Transverse colon (tissue), 4 donors: ENCODE data around the gene ANKS1A. TPM values are rescaled to one million over a fixed set of nuclear protein-coding genes. Genes with fewer than 3 reads are reported as not detected.

Experiments used
- DNase-seq: peaks from one replicate; pipeline ENCODE4 v3.0.0-alpha.2; 2019
- H3K27ac ChIP-seq, 4 donors: fragments of 200-600 bp; sonication (generic); 2 replicates each; pipeline ENCODE4 v1.5.1; 2016 to 2018; ENCODE audit warnings: inconsistent platforms in 4 of 4
- H3K27me3 ChIP-seq: fragments of 200-600 bp; sonication (generic); 2 replicates; pipeline ENCODE4 v1.5.1; 2017; ENCODE audit warnings: inconsistent platforms
- H3K36me3 ChIP-seq, 4 donors: fragments of 200-600 bp; sonication (generic); 2 replicates each; pipeline ENCODE4 v1.5.1; 2017 to 2019; ENCODE audit warnings: inconsistent platforms in 4 of 4
- H3K4me1 ChIP-seq, 4 donors: fragments of 200-600 bp; sonication (generic); 2 replicates each; pipeline ENCODE4 v1.5.1; 2017 to 2020; ENCODE audit warnings: inconsistent platforms in 4 of 4
- H3K4me3 ChIP-seq, 4 donors: fragments of 200-600 bp; sonication (generic); 1 replicate in 1 of 4; 2 replicates in 3 of 4; pipeline versions ENCODE4 v1.5.1 to v1.6.1; 2017 to 2019; ENCODE audit warnings: inconsistent platforms in 4 of 4
- H3K9me3 ChIP-seq, 2 donors: fragments of 200-600 bp; sonication (generic); 2 replicates each; pipeline ENCODE4 v1.5.1; 2017 to 2019; ENCODE audit warnings: inconsistent platforms in 2 of 2
- CTCF ChIP-seq, 5 experiments: fragments of 200-600 bp in 3 of 5; fragments of 450-650 bp in 2 of 5; sonication (generic) in 3 of 5; IDR thresholded peaks; 1 replicate in 2 of 5; 2 replicates in 3 of 5; pipeline ENCODE4 v1.5.1; 2016 to 2017; ENCODE audit warnings: antibody characterized with exemption in 5 of 5, inconsistent platforms in 3 of 5, mild to moderate bottlenecking in 2 of 5, moderate library complexity in 1 of 5
- EP300 ChIP-seq: sonication (generic); formaldehyde crosslinking; IDR thresholded peaks from one replicate; pipeline ENCODE4 v1.6.1; 2017; ENCODE audit warnings: antibody characterized with exemption, low read depth
- POLR2A ChIP-seq: fragments of 450-650 bp; IDR thresholded peaks from one replicate; pipeline ENCODE4 v1.6.1; 2016; ENCODE audit warnings: antibody characterized with exemption, mild to moderate bottlenecking, moderate library complexity
- POLR2AphosphoS5 ChIP-seq, 3 donors: sonication (generic); formaldehyde crosslinking; IDR thresholded peaks; one replicate each; pipeline ENCODE4 v1.6.1; 2016; ENCODE audit warnings: antibody characterized with exemption in 3 of 3
- WGBS, 2 donors: methylation state at CpG; one replicate each; pipeline ENCODE4 v1.1.5; 2018; ENCODE audit warnings: low coverage in 1 of 2; 5-methylcytosine and 5-hydroxymethylcytosine counted together
- in situ Hi-C, 4 donors: fragments of 200-750 bp; cut with MboI; loops; one replicate each; pipeline versions ENCODE4 v1.15.0 to v1.15.1; 2017; ENCODE audit warnings: low sequenced_read_pairs in 3 of 4, low pct_ligation_motif_present in 1 of 4, low pct_unique_long_range_greater_than_20kb in 1 of 4
- intact Hi-C: fragments of 100-400 bp; cut with DNase I; formaldehyde crosslinking; loops from one replicate; pipeline ENCODE4 v1.15.1; 2023; ENCODE audit warnings: low total_unique reads
- total RNA-seq, 4 donors: library from RNA; depleted of rRNA; stranded (reverse); fragments of >200 nt; gene quantifications; one replicate each; pipeline ENCODE4 v1.1.0, GENCODE V29; 2016

The ANKS1A gene
- total RNA-seq, 4 donors from 2014 or later, result 37.5 to 44.0 (median 38.9) TPM

DNA sequence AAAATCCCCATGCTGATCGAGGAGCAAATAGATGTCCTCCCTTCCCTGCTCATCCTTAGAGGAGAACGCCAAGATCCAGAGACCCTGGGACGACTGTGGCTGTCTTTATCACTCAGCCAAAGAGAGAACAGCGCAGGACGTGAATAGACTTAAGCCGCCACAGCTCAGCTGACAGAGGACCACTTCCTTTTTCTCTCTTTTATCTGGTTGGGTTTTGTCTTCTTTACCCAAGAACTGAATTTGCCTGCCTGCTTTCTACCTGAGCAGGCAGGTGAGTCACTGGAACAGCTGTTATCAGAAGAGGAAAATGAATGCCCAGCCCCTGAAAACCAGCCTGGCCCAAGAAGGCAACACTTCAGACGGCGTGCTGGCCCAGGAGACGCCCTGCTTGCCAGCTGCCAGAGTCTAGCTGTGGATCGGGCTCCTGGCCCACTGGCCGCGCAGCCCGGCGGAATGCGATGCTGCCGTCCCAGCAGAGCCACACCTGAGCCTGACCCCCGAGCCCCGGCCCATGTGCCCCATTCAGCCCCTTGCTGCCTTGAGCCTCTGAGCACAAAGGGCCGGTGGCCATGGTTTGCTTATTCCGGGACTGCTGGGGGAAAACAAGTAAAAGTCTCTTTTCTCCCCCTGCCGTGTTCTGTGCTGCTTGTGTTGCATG is 169.9 kb downstream of the ANKS1A start:
- TF ChIP-seq POLR2AphosphoS5 (IDR thresholded peaks at IDR 0.05) (no peak), CTCF (IDR thresholded peaks at IDR 0.05) (no peak), EP300 (no peak), POLR2A (no peak)
- H3K36me3 ChIP-seq, result peaks cover 0 to 29% (median 11%) of the 10 kb centered on the region in 4 donors
- H3K4me1 ChIP-seq, result peaks cover 0 to 8% (median 0%) of the 10 kb centered on the region in 4 donors
- no peak overlapping the region for H3K4me3 ChIP-seq
- 73 to 86% methylated on average over 2 to 21 of the region's 21 CpGs for WGBS, 2 donors
- intact Hi-C loops, result no loop called here
- peak overlapping the region in 2 of 4 donors; percentile 28 to 41 for H3K27ac ChIP-seq
- H3K9me3 ChIP-seq, result no peaks in the 10 kb centered on the region
- H3K27me3 ChIP-seq, result no peaks in the 10 kb centered on the region
- DNase-seq, result no peak
- in situ Hi-C loops, result no loop called here

GRCh38 chr6:35059596-35060345 is 170.7 kb downstream of the ANKS1A start:
- TF ChIP-seq EP300 (no peak), CTCF (IDR thresholded peaks at IDR 0.05) (no peak), POLR2AphosphoS5 (IDR thresholded peaks at IDR 0.05) (no peak), POLR2A (no peak)
- H3K27ac ChIP-seq, result no peak overlapping the region
- intact Hi-C loops (no loop called here), in situ Hi-C loops (no loop called here)
- peaks cover 0 to 8% (median 1%) of the 10 kb centered on the region in 4 donors for H3K4me1 ChIP-seq
- 92 to 97% methylated on average over 6 to 21 of the region's 21 CpGs for WGBS, 2 donors
- H3K27me3 ChIP-seq, result no peaks in the 10 kb centered on the region
- H3K9me3 ChIP-seq, result no peaks in the 10 kb centered on the region
- no peak for DNase-seq
- peaks cover 0 to 29% (median 11%) of the 10 kb centered on the region in 4 donors for H3K36me3 ChIP-seq
- H3K4me3 ChIP-seq, result no peak overlapping the region

DNA sequence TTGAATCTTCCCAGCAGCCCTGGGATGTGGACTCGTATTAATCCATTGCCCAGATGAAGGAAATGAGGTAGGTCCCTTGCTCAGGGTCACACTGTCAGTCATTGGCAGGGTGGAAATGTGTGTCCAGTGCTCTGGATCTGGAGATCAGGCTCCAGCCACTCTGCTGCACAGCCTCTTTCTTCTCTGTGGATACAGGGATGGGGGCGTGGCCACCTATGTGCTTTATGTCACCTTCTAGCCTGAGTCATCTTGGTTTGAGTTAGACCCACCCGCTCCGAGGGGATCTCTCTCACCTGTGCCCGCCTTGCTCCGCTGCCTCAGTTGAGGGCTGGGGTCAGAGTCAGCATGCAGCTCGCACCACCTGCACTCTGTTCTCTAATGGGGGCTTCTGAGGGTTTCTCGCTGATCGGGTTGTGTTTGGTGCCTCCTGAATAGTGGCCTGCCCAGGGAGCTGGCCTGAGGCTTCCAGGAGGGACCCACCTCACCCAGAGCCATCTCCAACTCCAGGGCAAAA is 172.1 kb downstream of the ANKS1A start:
- intact Hi-C loops, result no loop called here
- H3K9me3 ChIP-seq, result no peaks in the 10 kb centered on the region
- no peak for DNase-seq

More for the DNA sequence above, 172.1 kb downstream of the ANKS1A start:
- Histone ChIP-seq H3K36me3 (peaks cover 0 to 29% (median 11%) of the 10 kb centered on the region in 4 donors), H3K27me3 (no peaks in the 10 kb centered on the region), H3K4me1 (peaks cover 0 to 8% (median 3%) of the 10 kb centered on the region in 4 donors), H3K4me3 (no peak overlapping the region), H3K27ac (no peak overlapping the region)
- 95 to 97% methylated on average over 6 to 9 of the region's 9 CpGs for WGBS, 2 donors
- no peak for TF ChIP-seq EP300
- TF ChIP-seq POLR2A, result no peak
- TF ChIP-seq CTCF (IDR thresholded peaks at IDR 0.05), result no peak
- TF ChIP-seq POLR2AphosphoS5 (IDR thresholded peaks at IDR 0.05), result no peak
- in situ Hi-C loops, result no loop called here
